GM12878 (cell line): ENCODE measurements around the gene ELN.

Experiments used
- ATF2 ChIP-seq: IDR thresholded peaks from 2 replicates; pipeline ENCODE4 v1.6.1; 2012; ENCODE audit warnings: low read length, inconsistent platforms
- BACH1 ChIP-seq: fragments of 450-650 bp; IDR thresholded peaks from 2 replicates; pipeline ENCODE4 v1.6.1; 2017; ENCODE audit warnings: mild to moderate bottlenecking, borderline replicate concordance
- CEBPB ChIP-seq, 2 experiments: fragments of 150-350 bp in 1 of 2; IDR thresholded peaks; 2 replicates each; pipeline ENCODE4 v1.6.1; 2012 to 2014; ENCODE audit warnings: low read depth in 2 of 2, low read length in 2 of 2, borderline replicate concordance in 1 of 2, inconsistent platforms in 1 of 2
- EP300 ChIP-seq, 2 experiments: fragments of 150-350 bp in 1 of 2; IDR thresholded peaks; 2 replicates each; pipeline ENCODE4 v1.6.1; 2011 to 2012; ENCODE audit warnings: low read depth in 2 of 2, low read length in 2 of 2, borderline replicate concordance in 1 of 2, improper control_type of control experiment in 1 of 2, inconsistent platforms in 1 of 2; ENCODE audit not compliant: control insufficient read depth in 1 of 2
- HDAC6 ChIP-seq: fragments of 200-600 bp; sonication (generic); IDR thresholded peaks from one replicate; pipeline ENCODE4 v1.8.0; 2017; ENCODE audit warnings: antibody characterized with exemption; ENCODE audit not compliant: unreplicated experiment
- HDGF ChIP-seq: fragments of 450-650 bp; IDR thresholded peaks from 2 replicates; pipeline ENCODE4 v1.6.1; 2016; ENCODE audit warnings: antibody characterized with exemption
- KAT2A ChIP-seq: conservative IDR thresholded peaks from 2 replicates; pipeline ENCODE4 v1.6.1; 2011; ENCODE audit warnings: low read depth, low read length; ENCODE audit not compliant: control insufficient read depth
- MYC ChIP-seq: IDR thresholded peaks from 2 replicates; pipeline ENCODE4 v1.6.1; 2011; ENCODE audit warnings: mild to moderate bottlenecking, low read length, moderate library complexity, inconsistent platforms; ENCODE audit not compliant: insufficient read depth, insufficient replicate concordance, insufficient read length, severe bottlenecking
- POLR2AphosphoS5 ChIP-seq: IDR thresholded peaks from 2 replicates; pipeline ENCODE4 v1.6.1; 2011; ENCODE audit warnings: mild to moderate bottlenecking, low read length, inconsistent platforms
- RAD21 ChIP-seq: IDR thresholded peaks from 2 replicates; pipeline ENCODE4 v1.6.1; 2011; ENCODE audit warnings: mild to moderate bottlenecking, low read depth, low read length, moderate library complexity; ENCODE audit not compliant: insufficient read depth
- RFX5 ChIP-seq: IDR thresholded peaks from 2 replicates; pipeline ENCODE4 v1.6.1; 2011; ENCODE audit warnings: low read depth, low read length, improper control_type of control experiment
- TBL1XR1 ChIP-seq: IDR thresholded peaks from 2 replicates; pipeline ENCODE4 v1.6.1; 2012; ENCODE audit warnings: low read depth, low read length, improper control_type of control experiment
- ZNF274 ChIP-seq: IDR thresholded peaks from one replicate; pipeline ENCODE4 v1.8.0; 2011; ENCODE audit not compliant: insufficient read length, insufficient read depth
- TF ChIP-seq, protein P1 (sequence below), 3 experiments: IDR thresholded peaks in 2 of 3; conservative IDR thresholded peaks in 1 of 3; 2 replicates each; pipeline ENCODE4 v1.5.1; 2011; ENCODE audit warnings: low read depth in 3 of 3, low read length in 3 of 3, mild to moderate bottlenecking in 3 of 3, control low read depth in 2 of 3, moderate library complexity in 2 of 3, inconsistent platforms in 1 of 3, mixed read lengths in 1 of 3; ENCODE audit not compliant: control insufficient read depth in 2 of 3, insufficient read depth in 1 of 3; ENCODE audit errors: extremely low read depth in 1 of 3

DNA sequence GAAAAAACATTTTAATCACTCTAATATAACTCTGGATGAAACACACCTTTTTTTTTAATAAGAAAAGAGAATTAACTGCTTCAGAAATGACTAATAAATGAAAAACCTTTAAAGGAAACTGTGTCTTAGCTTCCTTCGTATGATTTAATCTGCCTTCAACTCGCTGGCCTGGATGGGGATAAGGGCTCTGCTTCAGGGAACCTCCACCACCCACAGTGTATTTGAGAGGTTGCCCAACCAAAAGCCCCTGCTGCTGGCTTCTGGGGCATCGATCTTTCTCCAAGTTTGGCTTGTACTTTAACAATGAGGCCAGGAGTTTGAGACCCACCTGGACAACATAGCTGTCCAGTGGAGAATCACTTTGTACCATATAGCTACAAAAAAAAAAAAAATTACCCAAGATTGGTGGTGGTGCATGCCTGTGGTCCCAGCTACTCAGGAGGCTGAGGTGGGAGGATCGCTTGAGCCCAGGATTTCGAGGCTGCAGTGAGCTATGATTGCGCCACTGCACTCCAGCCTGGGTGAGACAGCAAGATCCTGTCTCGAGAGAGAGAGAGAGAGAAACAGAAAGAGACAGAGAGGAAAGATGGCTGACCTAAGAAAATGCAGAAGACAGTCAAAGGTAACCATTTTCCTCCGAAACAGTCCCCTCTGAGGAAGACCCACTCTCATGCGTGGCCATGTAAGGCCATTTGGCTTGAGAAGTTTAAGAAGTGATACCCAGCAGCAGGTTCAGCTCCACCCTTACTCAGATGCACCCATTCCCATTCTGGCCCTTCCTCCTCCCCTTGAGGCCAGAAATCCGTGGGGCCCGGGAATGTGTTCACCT lies 42.0 kb downstream of the ELN start:
- TF ChIP-seq ATF2 (no peak), MYC (no peak), EP300 (IDR thresholded peaks at IDR 0.05; ENCODE audit: borderline replicate concordance in 1 of 2, control insufficient read depth in 1 of 2, low read depth in 2 of 2, low read length in 2 of 2) (no peak), KAT2A (no peak), RAD21 (no peak), HDGF (no peak), HDAC6 (no peak), RFX5 (no peak), ZNF274 (no peak), TBL1XR1 (no peak), BACH1 (no peak), POLR2AphosphoS5 (no peak), CEBPB (IDR thresholded peaks at IDR 0.05; ENCODE audit: borderline replicate concordance in 1 of 2, low read depth in 2 of 2, low read length in 2 of 2) (no peak)
- TF ChIP-seq, protein P1, sequence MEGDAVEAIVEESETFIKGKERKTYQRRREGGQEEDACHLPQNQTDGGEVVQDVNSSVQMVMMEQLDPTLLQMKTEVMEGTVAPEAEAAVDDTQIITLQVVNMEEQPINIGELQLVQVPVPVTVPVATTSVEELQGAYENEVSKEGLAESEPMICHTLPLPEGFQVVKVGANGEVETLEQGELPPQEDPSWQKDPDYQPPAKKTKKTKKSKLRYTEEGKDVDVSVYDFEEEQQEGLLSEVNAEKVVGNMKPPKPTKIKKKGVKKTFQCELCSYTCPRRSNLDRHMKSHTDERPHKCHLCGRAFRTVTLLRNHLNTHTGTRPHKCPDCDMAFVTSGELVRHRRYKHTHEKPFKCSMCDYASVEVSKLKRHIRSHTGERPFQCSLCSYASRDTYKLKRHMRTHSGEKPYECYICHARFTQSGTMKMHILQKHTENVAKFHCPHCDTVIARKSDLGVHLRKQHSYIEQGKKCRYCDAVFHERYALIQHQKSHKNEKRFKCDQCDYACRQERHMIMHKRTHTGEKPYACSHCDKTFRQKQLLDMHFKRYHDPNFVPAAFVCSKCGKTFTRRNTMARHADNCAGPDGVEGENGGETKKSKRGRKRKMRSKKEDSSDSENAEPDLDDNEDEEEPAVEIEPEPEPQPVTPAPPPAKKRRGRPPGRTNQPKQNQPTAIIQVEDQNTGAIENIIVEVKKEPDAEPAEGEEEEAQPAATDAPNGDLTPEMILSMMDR (IDR thresholded peaks at IDR 0.05 in 2 of 3, conservative IDR thresholded peaks at IDR 0.05 in 1 of 3; ENCODE audit: control insufficient read depth in 2 of 3, extremely low read depth in 1 of 3, insufficient read depth in 1 of 3, low read depth in 3 of 3, low read length in 3 of 3): no peak
